Activated naive CD4-positive, alpha-beta T cell treated with Interleukin-2 at 50 U/mL for 16 hours (primary cell): ENCODE measurements around the gene FAM83E.

Experiments used
- DNase-seq: peaks from one replicate; pipeline ENCODE4 v3.0.0-alpha.2; 2020

The FAM83E gene

GRCh38 chr19:48627865-48628314 lies 13.0 kb upstream of the FAM83E start:
- no peak for DNase-seq

GRCh38 chr19:48627201-48627864 lies 12.5 kb upstream of the FAM83E start:
- peak; percentile 26 for DNase-seq

GRCh38 chr19:48625891-48626327 lies 11.0 kb upstream of the FAM83E start:
- no peak for DNase-seq

GRCh38 chr19:48624791-48625723 lies 10.2 kb upstream of the FAM83E start:
- DNase-seq: no peak

GRCh38 chr19:48624067-48624594 lies 9.3 kb upstream of the FAM83E start:
- peak; percentile 98 for DNase-seq

GRCh38 chr19:48623556-48624066 lies 8.7 kb upstream of the FAM83E start:
- no peak for DNase-seq

- DNase-seq: no peak
Measured at GRCh38 chr19:48619692-48620585, 5.1 kb upstream of the FAM83E start.

GRCh38 chr19:48618916-48619691 lies 4.2 kb upstream of the FAM83E start, which contains the start of the genes RPL18 and SPHK2:
TSS of gene RPL18 (minus strand) at chr19:48619178. CDS start at chr19:48619143, 35 bp downstream.
TSS of gene SPHK2 (plus strand) at chr19:48619506. CDS start at chr19:48620515, 1,009 bp downstream.
- DNase-seq: peak; percentile 96

- no peak for DNase-seq
Measured at GRCh38 chr19:48618278-48618915, 3.5 kb upstream of the FAM83E start.

- DNase-seq: no peak
Measured at GRCh38 chr19:48617146-48617937, 2.5 kb upstream of the FAM83E start.

- DNase-seq: no peak
Measured at GRCh38 chr19:48616491-48617056, 1.7 kb upstream of the FAM83E start.

GRCh38 chr19:48616041-48616436 lies 1.2 kb upstream of the FAM83E start:
- DNase-seq: no peak

GRCh38 chr19:48615231-48616040 lies 560 bp upstream of the FAM83E start:
- no peak for DNase-seq

GRCh38 chr19:48613852-48614435 lies 932 bp downstream of the FAM83E start:
- DNase-seq: peak; percentile 19

- no peak for DNase-seq
Measured at GRCh38 chr19:48613024-48613851, 1.6 kb downstream of the FAM83E start.

GRCh38 chr19:48611872-48612271 lies 3.0 kb downstream of the FAM83E start:
- DNase-seq: no peak

GRCh38 chr19:48609571-48610108 lies 5.2 kb downstream of the FAM83E start:
- no peak for DNase-seq
